Measurements from ENCODE around the gene TNNI2.

The TNNI2 gene

GRCh38 chr11:1815311-1815710 is 23.5 kb upstream of the TNNI2 start:
- Histone ChIP-seq H3K4me2 (ENCODE audit: low read length) (no peak overlapping the region), H3K36me3 (ENCODE audit: control insufficient read depth, insufficient read depth, low read length) (no peaks in the 10 kb centered on the region), H3K9me3 (ENCODE audit: control insufficient read depth, low read length) (no peaks in the 10 kb centered on the region), H3K27ac (no peak overlapping the region), H3K27me3 (ENCODE audit: control insufficient read depth, insufficient read depth, low read length) (no peaks in the 10 kb centered on the region), H3K79me2 (no peaks in the 10 kb centered on the region), H3K9ac (no peak overlapping the region), H3K4me3 (ENCODE audit: low read depth, low read length) (no peak overlapping the region), H2AFZ (no peak overlapping the region), H3K4me1 (no peaks in the 10 kb centered on the region)
- TF ChIP-seq CTCF (IDR thresholded peaks at IDR 0.05) = no peak

GRCh38 chr11:1815751-1816150 is 23.0 kb upstream of the TNNI2 start:
- no peaks in the 10 kb centered on the region for H3K9me3 ChIP-seq (ENCODE audit: control insufficient read depth, low read length)
- no peaks in the 10 kb centered on the region for H3K36me3 ChIP-seq (ENCODE audit: control insufficient read depth, insufficient read depth, low read length)
- H3K79me2 ChIP-seq = no peaks in the 10 kb centered on the region
- H3K27ac ChIP-seq = no peak overlapping the region
- no peaks in the 10 kb centered on the region for H3K4me1 ChIP-seq
- no peak for TF ChIP-seq CTCF (IDR thresholded peaks at IDR 0.05)
- no peak overlapping the region for H3K4me2 ChIP-seq (ENCODE audit: low read length)
- H3K4me3 ChIP-seq (ENCODE audit: low read depth, low read length) = no peak overlapping the region
- H3K27me3 ChIP-seq (ENCODE audit: control insufficient read depth, insufficient read depth, low read length) = no peaks in the 10 kb centered on the region
- H2AFZ ChIP-seq = no peak overlapping the region
- H3K9ac ChIP-seq = no peak overlapping the region

- H3K27ac ChIP-seq = no peak overlapping the region
Measured at GRCh38 chr11:1817000-1817399, 21.8 kb upstream of the TNNI2 start.

GRCh38 chr11:1817511-1817910 is 21.3 kb upstream of the TNNI2 start:
- Histone ChIP-seq H3K9me3 (ENCODE audit: control insufficient read depth, low read length) (no peaks in the 10 kb centered on the region), H3K36me3 (ENCODE audit: control insufficient read depth, insufficient read depth, low read length) (no peaks in the 10 kb centered on the region), H3K79me2 (no peaks in the 10 kb centered on the region), H3K4me1 (no peaks in the 10 kb centered on the region), H3K27me3 (ENCODE audit: control insufficient read depth, insufficient read depth, low read length) (no peaks in the 10 kb centered on the region), H2AFZ (no peak overlapping the region), H3K4me2 (ENCODE audit: low read length) (no peak overlapping the region), H3K4me3 (ENCODE audit: low read depth, low read length) (no peak overlapping the region), H3K27ac (no peak overlapping the region), H3K9ac (no peak overlapping the region)
- no peak for TF ChIP-seq CTCF (IDR thresholded peaks at IDR 0.05)

More at GRCh38 chr11:1817000-1817399, 21.8 kb upstream of the TNNI2 start:
- Histone ChIP-seq H3K9ac (no peak overlapping the region), H3K4me2 (ENCODE audit: low read length) (no peak overlapping the region), H3K4me1 (no peaks in the 10 kb centered on the region), H3K27me3 (ENCODE audit: control insufficient read depth, insufficient read depth, low read length) (no peaks in the 10 kb centered on the region), H3K36me3 (ENCODE audit: control insufficient read depth, insufficient read depth, low read length) (no peaks in the 10 kb centered on the region), H3K79me2 (no peaks in the 10 kb centered on the region), H3K9me3 (ENCODE audit: control insufficient read depth, low read length) (no peaks in the 10 kb centered on the region), H3K4me3 (ENCODE audit: low read depth, low read length) (no peak overlapping the region), H2AFZ (no peak overlapping the region)
- TF ChIP-seq CTCF (IDR thresholded peaks at IDR 0.05) = no peak

GRCh38 chr11:1819074-1819473 is 19.7 kb upstream of the TNNI2 start:
- H3K79me2 ChIP-seq = no peaks in the 10 kb centered on the region
- no peak overlapping the region for H3K9ac ChIP-seq
- no peak overlapping the region for H3K27ac ChIP-seq
- H3K9me3 ChIP-seq (ENCODE audit: control insufficient read depth, low read length) = no peaks in the 10 kb centered on the region
- H3K4me1 ChIP-seq = no peaks in the 10 kb centered on the region
- TF ChIP-seq CTCF (IDR thresholded peaks at IDR 0.05) = no peak
- H3K36me3 ChIP-seq (ENCODE audit: control insufficient read depth, insufficient read depth, low read length) = no peaks in the 10 kb centered on the region
- no peak overlapping the region for H2AFZ ChIP-seq
- no peaks in the 10 kb centered on the region for H3K27me3 ChIP-seq (ENCODE audit: control insufficient read depth, insufficient read depth, low read length)
- H3K4me2 ChIP-seq (ENCODE audit: low read length) = no peak overlapping the region
- no peak overlapping the region for H3K4me3 ChIP-seq (ENCODE audit: low read depth, low read length)
